AG08395 (cell line): ENCODE results near the gene RNF13.
"Not testable (repeated sequence)": the region's sequence is repeated elsewhere in the genome, so short reads cannot be mapped to it uniquely, and the experiment has no call there.

Experiments used
- DNase-seq: peaks from one replicate; pipeline ENCODE4 v3.0.0; 2012; ENCODE audit warnings: mixed read lengths, low spot score

Gene RNF13

GRCh38 chr3:149898771-149899170 lies 85.8 kb downstream of the RNF13 start:
- DNase-seq = peak; percentile 1

DNA sequence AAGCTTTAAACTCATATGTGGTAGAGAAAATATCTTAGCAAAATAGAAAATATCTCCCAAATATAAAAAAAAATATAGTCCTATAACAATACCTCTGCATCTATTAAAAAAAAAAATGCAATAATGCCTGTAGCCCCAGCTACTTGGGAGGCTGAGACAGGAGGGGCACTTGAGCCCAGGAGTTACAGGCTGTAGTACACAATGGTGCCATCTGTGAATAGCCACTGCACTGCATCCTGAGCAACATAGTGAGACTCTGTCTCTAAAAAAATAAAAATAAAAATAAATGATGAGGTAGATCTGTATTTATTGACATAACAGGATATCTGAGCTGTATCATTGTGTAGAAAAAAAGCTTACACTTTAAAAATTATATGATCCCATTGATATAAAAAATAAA lies 87.3 kb downstream of the RNF13 start:
- no peak for DNase-seq

GRCh38 chr3:149901770-149902169 lies 88.8 kb downstream of the RNF13 start:
- no peak for DNase-seq

GRCh38 chr3:149902498-149903139 lies 89.6 kb downstream of the RNF13 start:
- peak; percentile 5 for DNase-seq

- DNase-seq = no peak
Observed at GRCh38 chr3:149906036-149906435, 93.0 kb downstream of the RNF13 start.

DNA sequence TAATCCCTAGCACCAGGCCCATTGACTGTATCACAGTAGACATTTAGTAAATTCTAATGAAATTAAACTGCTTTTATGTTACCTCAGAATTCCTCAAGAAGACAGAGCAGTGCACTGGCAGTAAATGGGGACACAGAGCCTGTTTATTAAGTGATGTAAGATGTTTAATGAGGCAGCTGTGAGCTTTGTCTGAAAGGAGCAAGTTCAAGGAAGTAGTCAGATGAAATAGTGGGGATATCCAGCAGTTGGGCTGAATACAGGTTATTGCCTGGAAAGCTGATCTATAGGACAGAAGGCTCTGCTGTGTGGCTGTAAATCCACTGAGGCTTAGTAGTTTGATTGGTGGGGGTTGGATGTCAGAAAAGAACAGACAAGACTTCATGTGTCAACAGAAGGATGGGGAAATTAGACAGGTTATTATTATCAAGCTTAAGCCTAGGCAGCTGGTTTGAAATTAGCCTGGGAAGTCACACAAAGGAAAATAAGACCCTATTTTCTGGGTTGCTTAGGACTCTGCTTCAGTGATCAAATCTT lies 95.5 kb downstream of the RNF13 start:
- DNase-seq = no peak

DNA sequence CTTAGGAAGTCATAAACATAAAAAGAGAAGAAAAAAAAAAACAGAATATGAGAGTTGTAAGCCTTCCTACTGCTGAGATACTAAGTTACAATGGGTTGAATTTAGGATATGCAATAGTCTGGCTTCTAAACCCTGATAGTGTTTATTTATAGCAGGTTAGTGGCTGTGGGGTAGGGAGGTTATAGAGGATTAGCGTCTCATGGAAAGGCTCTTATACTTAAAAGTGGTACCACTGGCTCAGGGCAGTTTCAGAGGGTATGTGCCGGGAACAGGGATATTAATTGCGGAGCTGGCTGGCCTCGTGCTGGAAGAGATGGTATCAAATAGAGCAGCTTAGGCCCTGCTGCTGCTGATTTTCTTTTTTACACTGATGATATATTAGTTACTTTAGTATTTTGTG lies 96.9 kb downstream of the RNF13 start:
- DNase-seq = no peak

DNA sequence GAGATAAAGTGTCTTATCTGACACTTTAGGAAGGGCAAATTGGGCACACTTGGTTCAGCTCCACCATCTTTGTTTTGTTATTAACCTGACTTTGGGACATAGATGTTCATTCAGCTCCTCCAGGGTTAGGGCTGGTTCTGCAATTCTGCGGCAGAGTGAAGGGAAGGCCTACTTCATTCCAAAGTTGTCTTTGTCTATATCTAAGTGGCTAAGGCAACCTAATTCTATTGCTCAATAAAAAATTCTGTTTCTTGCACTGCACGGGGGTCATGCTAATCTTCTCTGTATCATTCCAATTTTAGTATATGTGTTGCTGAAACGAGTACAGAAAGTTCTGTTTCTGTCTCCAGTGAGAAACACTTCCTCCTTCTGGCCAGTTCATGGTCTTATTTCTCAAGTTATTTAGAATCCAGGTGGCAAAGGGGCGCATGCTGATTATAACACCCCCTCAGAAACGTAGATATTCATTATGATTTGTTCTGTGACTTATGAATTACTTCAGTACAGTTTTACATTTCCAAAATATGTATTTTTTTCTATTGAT lies 104.2 kb downstream of the RNF13 start:
- no peak for DNase-seq

- no peak for DNase-seq
Observed at GRCh38 chr3:149919509-149919908, 106.5 kb downstream of the RNF13 start.

- no peak for DNase-seq
Observed at GRCh38 chr3:149920119-149920518, 107.1 kb downstream of the RNF13 start.

DNA sequence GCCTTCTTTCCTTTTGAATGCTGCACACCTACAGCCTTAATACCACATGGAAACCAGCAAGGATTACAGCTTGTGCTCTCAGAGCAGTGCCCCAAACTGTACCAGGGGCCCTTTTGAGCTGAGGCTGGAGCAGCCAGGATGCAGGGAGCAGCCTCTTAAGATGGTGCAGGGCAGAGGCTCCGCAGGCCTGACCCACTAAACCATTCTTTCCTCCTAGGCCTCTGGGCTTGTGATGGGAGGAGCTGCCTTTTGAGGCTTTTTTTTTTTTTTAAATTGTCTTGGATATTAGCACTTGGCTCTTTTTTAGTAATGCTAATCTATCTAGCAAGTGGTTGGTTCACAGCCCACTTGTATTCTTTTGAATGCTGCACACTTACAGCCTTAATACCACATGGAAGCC lies 120.0 kb downstream of the RNF13 start:
- DNase-seq = no peak

DNA sequence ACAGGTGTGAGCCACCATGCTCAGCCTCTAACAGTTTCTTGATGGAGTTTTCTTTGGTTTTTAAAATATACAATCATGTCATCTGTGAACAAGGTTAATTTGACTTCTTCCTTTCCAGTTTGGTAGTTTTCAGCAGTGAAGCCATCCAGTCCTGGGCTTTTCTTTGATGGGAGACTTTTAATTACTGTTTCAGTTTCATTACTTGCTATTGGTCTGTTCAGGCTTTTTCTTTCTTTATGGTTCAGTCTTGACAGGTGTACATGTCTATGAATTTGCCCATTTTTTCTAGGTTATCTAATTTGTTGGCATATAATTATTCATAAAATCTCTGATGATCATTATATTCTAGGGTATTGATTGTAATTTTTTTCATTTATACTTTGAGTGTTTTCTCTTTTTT lies 120.8 kb downstream of the RNF13 start:
- no peak for DNase-seq

DNA sequence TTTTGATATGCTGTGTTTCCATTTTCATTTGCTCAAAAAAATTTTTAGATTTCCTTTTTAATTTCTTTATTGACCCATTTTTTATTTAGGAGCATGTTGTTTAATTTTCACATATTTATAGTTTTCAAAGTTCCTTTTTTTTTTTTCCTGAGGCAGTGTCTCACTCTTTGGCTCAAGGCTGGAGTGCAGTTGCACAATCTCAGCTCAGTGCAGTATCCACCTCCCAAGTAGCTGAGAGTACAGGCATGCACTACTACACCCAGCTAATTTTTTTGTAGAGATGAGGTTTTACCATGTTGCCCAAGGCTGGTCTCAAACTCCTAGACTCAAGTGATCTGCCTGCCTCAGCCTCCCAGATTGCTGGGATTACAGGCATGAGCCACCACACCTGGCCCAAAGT lies 121.5 kb downstream of the RNF13 start:
- DNase-seq = peak; percentile 45

DNA sequence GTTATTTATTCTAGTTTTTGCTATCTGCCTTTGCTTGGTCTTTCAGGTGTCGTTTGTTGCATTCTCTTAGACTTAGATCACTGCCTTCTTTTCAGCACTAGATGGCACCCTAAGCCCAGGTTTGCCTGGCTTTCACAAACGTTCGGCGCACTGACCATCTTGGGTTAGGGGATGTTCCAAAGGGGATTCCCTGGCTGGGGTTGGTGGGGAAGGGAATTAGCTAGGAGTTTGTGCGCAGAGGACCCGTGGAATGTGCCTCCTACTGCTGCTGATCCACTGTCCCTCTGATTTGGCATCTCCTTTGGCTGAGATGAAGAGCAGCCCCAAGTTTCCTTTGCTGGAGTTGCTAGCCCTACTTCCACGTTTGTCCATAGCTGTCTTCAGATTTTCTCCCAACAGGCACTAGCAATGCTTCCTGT lies 123.8 kb downstream of the RNF13 start:
- peak; percentile 45 for DNase-seq

- DNase-seq = not testable (repeated sequence)
Observed at GRCh38 chr3:149938392-149939055, 125.5 kb downstream of the RNF13 start.

DNA sequence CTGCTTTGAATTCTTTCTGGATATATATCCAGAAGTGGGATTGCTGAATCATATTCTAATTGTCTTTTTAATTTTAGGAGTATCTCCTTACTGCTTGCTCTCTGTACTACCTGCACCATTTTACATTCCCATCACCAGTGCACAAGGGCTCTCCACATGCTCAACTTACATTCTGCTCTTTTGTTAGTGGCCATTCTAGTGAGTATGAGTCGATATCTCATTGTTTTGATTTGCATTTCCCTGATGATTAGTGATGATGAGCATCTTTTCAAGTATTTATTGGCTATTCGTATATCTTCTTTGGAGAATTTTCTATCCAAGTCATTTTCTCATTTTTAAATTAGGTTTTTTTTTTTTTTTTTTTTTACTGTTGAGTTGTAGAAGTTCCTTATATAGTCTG lies 128.2 kb downstream of the RNF13 start:
- DNase-seq = no peak

- no peak for DNase-seq
Observed at GRCh38 chr3:149941946-149942345, 128.9 kb downstream of the RNF13 start.

DNA sequence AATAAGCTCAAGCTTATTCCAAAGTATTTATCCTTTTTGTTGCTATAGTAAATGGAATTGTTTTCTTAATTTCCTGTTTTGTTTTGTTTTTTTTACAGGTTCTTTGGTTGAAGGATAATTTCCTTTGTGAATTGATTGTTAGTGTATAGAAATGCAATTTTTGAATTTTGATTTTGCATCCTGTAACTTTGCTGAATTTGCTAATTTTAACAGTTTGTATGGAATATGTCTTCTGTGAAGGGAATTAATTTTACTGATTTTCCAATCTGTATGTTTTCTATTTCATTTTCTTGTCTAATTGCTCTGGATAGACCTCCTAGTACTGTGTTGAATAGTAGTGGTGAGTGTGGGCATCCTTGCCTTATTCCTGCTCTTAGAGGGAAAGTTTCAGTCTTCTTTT lies 129.4 kb downstream of the RNF13 start:
- no peak for DNase-seq

- not testable (repeated sequence) for DNase-seq
Observed at GRCh38 chr3:149943966-149944365, 131.0 kb downstream of the RNF13 start.

- no peak for DNase-seq
Observed at GRCh38 chr3:149947231-149947630, 134.2 kb downstream of the RNF13 start.

GRCh38 chr3:149949181-149949580 lies 136.2 kb downstream of the RNF13 start:
- no peak for DNase-seq

DNA sequence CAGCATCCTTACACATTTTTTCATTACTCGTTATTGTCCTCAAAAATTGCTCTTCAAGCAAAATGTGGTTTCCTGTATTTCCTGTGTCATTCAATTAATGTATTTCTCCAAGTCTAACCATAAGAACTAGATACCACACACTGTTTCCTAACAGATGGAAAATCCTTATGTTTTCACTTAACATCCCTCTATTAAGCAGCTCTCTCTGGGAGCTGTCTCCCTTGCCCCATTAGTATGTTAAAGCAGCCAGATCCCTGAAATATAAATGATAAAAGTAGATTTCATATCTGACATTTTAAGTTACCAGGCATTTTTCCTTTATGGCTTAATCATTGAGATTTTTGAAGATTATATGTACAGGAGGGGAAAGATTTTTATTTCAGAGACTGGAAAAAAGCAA lies 141.8 kb downstream of the RNF13 start:
- peak; percentile 7 for DNase-seq

- DNase-seq = no peak
Observed at GRCh38 chr3:149955449-149955848, 142.4 kb downstream of the RNF13 start.
